ENCODE results near the gene FTHL17. TPM values are rescaled to one million over a fixed set of nuclear protein-coding genes. Genes with fewer than 3 reads are reported as not detected.

FTHL17 gene
- total and polyA plus RNA-seq, 12 donors: not detected

- no peaks in the 10 kb centered on the region for H3K9me3 ChIP-seq (replicated peaks in 1 of 3)
- intact Hi-C loops (cut with DNase I): no loop called here
- H3K4me1 ChIP-seq (replicated peaks in 1 of 2): no peaks in the 10 kb centered on the region
- no peak for DNase-seq
- H3K27me3 ChIP-seq: no peaks in the 10 kb centered on the region
- 56 to 75% (median 67%) methylated on average over 5 of the region's 5 CpGs for WGBS, 4 donors
- TF ChIP-seq CTCF (IDR thresholded peaks at IDR 0.05) (no peak), POLR2A (IDR thresholded peaks at IDR 0.05) (no peak)
- H3K36me3 ChIP-seq (replicated peaks in 1 of 2): no peaks in the 10 kb centered on the region
- no peak overlapping the region for H3K27ac ChIP-seq
- H3K4me3 ChIP-seq: no peak overlapping the region
Measured at GRCh38 chrX:31112226-31112999, 40.6 kb upstream of the FTHL17 start.

GRCh38 chrX:31110657-31111056 lies 38.8 kb upstream of the FTHL17 start:
- H3K27ac ChIP-seq: no peak overlapping the region
- no peak for DNase-seq
- intact Hi-C loops (cut with DNase I): no loop called here
- H3K4me1 ChIP-seq (replicated peaks in 1 of 2): no peaks in the 10 kb centered on the region
- H3K9me3 ChIP-seq (replicated peaks in 1 of 3): no peaks in the 10 kb centered on the region
- no peak for TF ChIP-seq CTCF (IDR thresholded peaks at IDR 0.05)
- no peak for TF ChIP-seq POLR2A (IDR thresholded peaks at IDR 0.05)
- 79 to 92% (median 86%) methylated on average over 6 of the region's 6 CpGs for WGBS, 4 donors
- no peaks in the 10 kb centered on the region for H3K27me3 ChIP-seq
- no peak overlapping the region for H3K4me3 ChIP-seq
- no peaks in the 10 kb centered on the region for H3K36me3 ChIP-seq (replicated peaks in 1 of 2)

GRCh38 chrX:31099536-31100090 lies 27.8 kb upstream of the FTHL17 start:
- no peaks in the 10 kb centered on the region for H3K4me1 ChIP-seq (replicated peaks in 1 of 2)
- H3K4me3 ChIP-seq: no peak overlapping the region
- H3K27ac ChIP-seq: no peak overlapping the region
- no peaks in the 10 kb centered on the region for H3K36me3 ChIP-seq (replicated peaks in 1 of 2)
- H3K9me3 ChIP-seq (replicated peaks in 1 of 3): no peaks in the 10 kb centered on the region
- intact Hi-C loops (cut with DNase I): no loop called here
- H3K27me3 ChIP-seq: peaks cover 14% of the 10 kb centered on the region
- no peak for DNase-seq
- TF ChIP-seq POLR2A (IDR thresholded peaks at IDR 0.05) (no peak), CTCF (IDR thresholded peaks at IDR 0.05) (no peak)
- 66 to 83% (median 80%) methylated on average over 2 of the region's 2 CpGs for WGBS, 4 donors

GRCh38 chrX:31098079-31098478 lies 26.2 kb upstream of the FTHL17 start:
- peaks cover 15% of the 10 kb centered on the region for H3K27me3 ChIP-seq
- H3K27ac ChIP-seq: no peak overlapping the region
- no peaks in the 10 kb centered on the region for H3K9me3 ChIP-seq (replicated peaks in 1 of 3)
- TF ChIP-seq CTCF (IDR thresholded peaks at IDR 0.05) (no peak), POLR2A (IDR thresholded peaks at IDR 0.05) (no peak)
- H3K4me1 ChIP-seq (replicated peaks in 1 of 2): no peaks in the 10 kb centered on the region
- H3K36me3 ChIP-seq (replicated peaks in 1 of 2): no peaks in the 10 kb centered on the region
- H3K4me3 ChIP-seq: no peak overlapping the region
- WGBS, 4 donors: 58 to 67% (median 66%) methylated on average over 3 of the region's 3 CpGs
- no peak for DNase-seq
- intact Hi-C loops (cut with DNase I): no loop called here
